Upper lobe of left lung (tissue), 6 donors: ENCODE data around the gene TFPI2. TPM values are rescaled to one million over a fixed set of nuclear protein-coding genes. Genes with fewer than 3 reads are reported as not detected.

Source experiments
- ATAC-seq, 2 donors: fragments of 200-7000 bp; cut with Tn5 transposase; one replicate each; pipeline ENCODE4 v1.9.1; 2022; ENCODE audit warnings: mild to moderate bottlenecking in 2 of 2, moderate library complexity in 2 of 2; ENCODE audit not compliant: low FRiP score in 2 of 2
- DNase-seq, 2 donors: peaks; one replicate each; pipeline ENCODE4 v3.0.0-alpha.2; 2019 to 2020
- H3K27ac ChIP-seq, 4 donors: fragments of 200-600 bp; sonication (generic); one replicate each; pipeline ENCODE4 v1.5.1; 2016 to 2019
- H3K27me3 ChIP-seq, 4 donors: fragments of 200-600 bp; sonication (generic); one replicate each; pipeline ENCODE4 v1.5.1; 2017 to 2019
- H3K36me3 ChIP-seq, 4 donors: fragments of 200-600 bp; sonication (generic); one replicate each; pipeline ENCODE4 v1.5.1; 2016 to 2019
- H3K4me1 ChIP-seq, 4 donors: fragments of 200-600 bp; sonication (generic); one replicate each; pipeline ENCODE4 v1.5.1; 2018 to 2019
- H3K4me3 ChIP-seq, 4 donors: fragments of 200-600 bp; sonication (generic); one replicate each; pipeline ENCODE4 v1.5.1; 2017 to 2019; ENCODE audit warnings: mild to moderate bottlenecking in 2 of 4, moderate library complexity in 1 of 4
- H3K9me3 ChIP-seq, 4 donors: fragments of 200-600 bp; sonication (generic); one replicate each; pipeline ENCODE4 v1.5.1; 2018 to 2019
- CTCF ChIP-seq, 6 experiments: fragments of 450-650 bp in 4 of 6; fragments of 200-600 bp in 2 of 6; sonication (generic) in 2 of 6; IDR thresholded peaks; one replicate each; pipeline ENCODE4 v1.5.1; 2016 to 2019; ENCODE audit warnings: antibody characterized with exemption in 6 of 6
- EP300 ChIP-seq, 4 donors: sonication (generic); formaldehyde crosslinking; IDR thresholded peaks; one replicate each; pipeline ENCODE4 v1.5.1; 2017; ENCODE audit warnings: antibody characterized with exemption in 4 of 4, control low read depth in 2 of 4
- POLR2A ChIP-seq, 4 donors: fragments of 450-650 bp; IDR thresholded peaks; one replicate each; pipeline ENCODE4 v1.5.1; 2016 to 2017; ENCODE audit warnings: antibody characterized with exemption in 4 of 4, mild to moderate bottlenecking in 2 of 4
- POLR2AphosphoS5 ChIP-seq, 2 donors: sonication (generic); formaldehyde crosslinking; IDR thresholded peaks; one replicate each; pipeline ENCODE4 v1.5.1; 2017; ENCODE audit warnings: antibody characterized with exemption in 2 of 2
- WGBS, 2 donors: methylation state at CpG; one replicate each; pipeline ENCODE4 v1.1.5; 2017 to 2018; 5-methylcytosine and 5-hydroxymethylcytosine counted together
- total RNA-seq, 6 donors: library from RNA; depleted of rRNA in 4 of 6; stranded (reverse); fragments of >200 nt in 4 of 6; gene quantifications; one replicate each; pipeline versions ENCODE4 v1.1.0 to v1.2.1, GENCODE V29; 2016 to 2021
- donor health status: DM: no; HTN: no; CAD: no; lungs with moderate emphysema.
- donor health status: DM: no; HTN: yes; CAD: no; lungs with severe emphysema.

Gene TFPI2
- total RNA-seq, 6 donors from 2014 or later, result 1.8 to 7.6 (median 3.9) TPM; not detected in 2

- no peaks in the 10 kb centered on the region for H3K9me3 ChIP-seq
- ATAC-seq, result no peak
- H3K27me3 ChIP-seq, result no peaks in the 10 kb centered on the region
- no peak overlapping the region for H3K27ac ChIP-seq
- no peak overlapping the region for H3K4me3 ChIP-seq
- H3K4me1 ChIP-seq, result no peaks in the 10 kb centered on the region
- H3K36me3 ChIP-seq, result no peaks in the 10 kb centered on the region
- TF ChIP-seq POLR2A (IDR thresholded peaks at IDR 0.05) (no peak), POLR2AphosphoS5 (IDR thresholded peaks at IDR 0.05) (no peak), EP300 (IDR thresholded peaks at IDR 0.05) (no peak)
- DNase-seq, result no peak
- 90% methylated on average over 2 of the region's 2 CpGs for WGBS, 2 donors
Measured at GRCh38 chr7:93858857-93859256, 31.7 kb downstream of the TFPI2 start.

- no peak overlapping the region for H3K4me3 ChIP-seq
- no peaks in the 10 kb centered on the region for H3K36me3 ChIP-seq
- DNase-seq (no peak), ATAC-seq (no peak)
- no peaks in the 10 kb centered on the region for H3K9me3 ChIP-seq
- TF ChIP-seq POLR2AphosphoS5 (IDR thresholded peaks at IDR 0.05) (no peak), POLR2A (IDR thresholded peaks at IDR 0.05) (no peak), CTCF (IDR thresholded peaks at IDR 0.05) (no peak), EP300 (IDR thresholded peaks at IDR 0.05) (no peak)
- H3K27ac ChIP-seq, result no peak overlapping the region
- no peaks in the 10 kb centered on the region for H3K4me1 ChIP-seq
- H3K27me3 ChIP-seq, result no peaks in the 10 kb centered on the region
Measured at GRCh38 chr7:93856323-93856722, 34.2 kb downstream of the TFPI2 start.

GRCh38 chr7:93855797-93856196 lies 34.8 kb downstream of the TFPI2 start:
- TF ChIP-seq POLR2AphosphoS5 (IDR thresholded peaks at IDR 0.05) (no peak), EP300 (IDR thresholded peaks at IDR 0.05) (no peak), POLR2A (IDR thresholded peaks at IDR 0.05) (no peak), CTCF (IDR thresholded peaks at IDR 0.05) (no peak)
- Histone ChIP-seq H3K4me3 (no peak overlapping the region), H3K36me3 (no peaks in the 10 kb centered on the region), H3K4me1 (no peaks in the 10 kb centered on the region), H3K27ac (no peak overlapping the region), H3K27me3 (no peaks in the 10 kb centered on the region), H3K9me3 (no peaks in the 10 kb centered on the region)
- DNase-seq, result no peak
- WGBS, 2 donors, result 81 to 82% methylated on average over 1 of the region's 1 CpG
- ATAC-seq, result no peak

- ATAC-seq (no peak), DNase-seq (no peak)
- no peaks in the 10 kb centered on the region for H3K27me3 ChIP-seq
- no peaks in the 10 kb centered on the region for H3K4me1 ChIP-seq
- no peaks in the 10 kb centered on the region for H3K36me3 ChIP-seq
- no peaks in the 10 kb centered on the region for H3K9me3 ChIP-seq
- H3K27ac ChIP-seq, result no peak overlapping the region
- H3K4me3 ChIP-seq, result no peak overlapping the region
- WGBS, 2 donors, result 86 to 88% methylated on average over 1 of the region's 1 CpG
- TF ChIP-seq POLR2AphosphoS5 (IDR thresholded peaks at IDR 0.05), result no peak
- TF ChIP-seq POLR2A (IDR thresholded peaks at IDR 0.05), result no peak
- TF ChIP-seq CTCF (IDR thresholded peaks at IDR 0.05), result no peak
- TF ChIP-seq EP300 (IDR thresholded peaks at IDR 0.05), result no peak
Measured at GRCh38 chr7:93854480-93854879, 36.1 kb downstream of the TFPI2 start.

GRCh38 chr7:93851536-93851935 lies 39.0 kb downstream of the TFPI2 start:
- Histone ChIP-seq H3K36me3 (no peaks in the 10 kb centered on the region), H3K4me1 (no peaks in the 10 kb centered on the region), H3K27ac (no peak overlapping the region), H3K4me3 (no peak overlapping the region), H3K9me3 (no peaks in the 10 kb centered on the region), H3K27me3 (no peaks in the 10 kb centered on the region)
- 79 to 80% methylated on average over 2 of the region's 2 CpGs for WGBS, 2 donors
- no peak for ATAC-seq
- TF ChIP-seq POLR2A (IDR thresholded peaks at IDR 0.05), result no peak
- no peak for TF ChIP-seq EP300 (IDR thresholded peaks at IDR 0.05)
- no peak for TF ChIP-seq POLR2AphosphoS5 (IDR thresholded peaks at IDR 0.05)
- no peak for TF ChIP-seq CTCF (IDR thresholded peaks at IDR 0.05)
- no peak for DNase-seq
